ENCODE results near the gene MED9. TPM values are rescaled to one million over a fixed set of nuclear protein-coding genes. Genes with fewer than 3 reads are reported as not detected.

The MED9 gene
- total and polyA plus RNA-seq, 2 of the 8 experiments (the other 6 are each of a cell fraction or from before 2014, with no cell fraction given), result 15.8 to 19.7 TPM

- no peak for TF ChIP-seq RXRA (IDR thresholded peaks at IDR 0.05; ENCODE audit: insufficient read depth, low read depth, low read length)
Observed at GRCh38 chr17:17511881-17512858, 35.4 kb downstream of the MED9 start (continued).
